HG03139 (cell line): ENCODE measurements around the gene FOXP1.

ENCODE experiments used
- ATAC-seq: cut with Tn5 transposase; IDR thresholded peaks from one replicate; pipeline ENCODE4 v1.9.1; 2021; ENCODE audit not compliant: unreplicated experiment

Gene FOXP1

GRCh38 chr3:71313844-71314243 lies 269.7 kb downstream of the FOXP1 start:
- ATAC-seq, result no peak

- ATAC-seq, result no peak
Measured at GRCh38 chr3:71312461-71312860, 271.1 kb downstream of the FOXP1 start.

GRCh38 chr3:71311661-71312046 lies 271.9 kb downstream of the FOXP1 start:
- no peak for ATAC-seq

GRCh38 chr3:71310980-71311660 lies 272.4 kb downstream of the FOXP1 start:
- ATAC-seq, result no peak

- ATAC-seq, result no peak
Measured at GRCh38 chr3:71310359-71310979, 273.1 kb downstream of the FOXP1 start.

GRCh38 chr3:71309886-71310285 lies 273.6 kb downstream of the FOXP1 start:
- no peak for ATAC-seq

- no peak for ATAC-seq
Measured at GRCh38 chr3:71309342-71309741, 274.2 kb downstream of the FOXP1 start.

- no peak for ATAC-seq
Measured at GRCh38 chr3:71308836-71309235, 274.7 kb downstream of the FOXP1 start.

GRCh38 chr3:71307991-71308697 lies 275.4 kb downstream of the FOXP1 start:
- no peak for ATAC-seq

- no peak for ATAC-seq
Measured at GRCh38 chr3:71305231-71306206, 278.0 kb downstream of the FOXP1 start.

GRCh38 chr3:71304684-71305083 lies 278.8 kb downstream of the FOXP1 start:
- no peak for ATAC-seq

- no peak for ATAC-seq
Measured at GRCh38 chr3:71304247-71304646, 279.3 kb downstream of the FOXP1 start.

GRCh38 chr3:71303627-71304200 lies 279.8 kb downstream of the FOXP1 start:
- no peak for ATAC-seq

GRCh38 chr3:71302604-71303003 lies 280.9 kb downstream of the FOXP1 start:
- no peak for ATAC-seq

- ATAC-seq, result no peak
Measured at GRCh38 chr3:71300951-71301393, 282.6 kb downstream of the FOXP1 start.

GRCh38 chr3:71299160-71299559 lies 284.4 kb downstream of the FOXP1 start:
- ATAC-seq, result no peak

GRCh38 chr3:71294919-71295318 lies 288.6 kb downstream of the FOXP1 start:
- ATAC-seq, result no peak

- ATAC-seq, result no peak
Measured at GRCh38 chr3:71290301-71290700, 293.2 kb downstream of the FOXP1 start.

- ATAC-seq, result no peak
Measured at GRCh38 chr3:71288269-71288930, 295.1 kb downstream of the FOXP1 start.

GRCh38 chr3:71285086-71285485 lies 298.4 kb downstream of the FOXP1 start:
- no peak for ATAC-seq
